GM11168 (cell line): ENCODE results near the gene SHLD2.
"Not testable (repeated sequence)": the region's sequence is repeated elsewhere in the genome, so short reads cannot be mapped to it uniquely, and the experiment has no call there.

Experiments used
- in situ Hi-C: fragments of 300-500 bp; cut with MboI; formaldehyde crosslinking; loops from one replicate; pipeline ENCODE4 v1.12.0; 2022; ENCODE audit warnings: low sequenced_read_pairs; ENCODE audit not compliant: unreplicated experiment

The SHLD2 gene

GRCh38 chr10:87094373-87095235 is at the start of gene SHLD2, which contains the start of gene GLUD1:
TSS of gene SHLD2 (plus strand) at chr10:87095206. CDS start at chr10:87151355, 56,149 bp downstream.
TSS of gene GLUD1 (minus strand) at chr10:87094843. CDS start at chr10:87094769, 74 bp downstream.
- in situ Hi-C loops = no loop called here

GRCh38 chr10:87045434-87045938 is 49.5 kb upstream of the SHLD2 start:
- in situ Hi-C loops = no loop called here

GRCh38 chr10:87053111-87053510 is 41.9 kb upstream of the SHLD2 start:
- in situ Hi-C loops = no loop called here

GRCh38 chr10:87053577-87054181 is 41.3 kb upstream of the SHLD2 start:
- in situ Hi-C loops = no loop called here

- in situ Hi-C loops = no loop called here
Observed at GRCh38 chr10:87054373-87055295, 40.4 kb upstream of the SHLD2 start.

- in situ Hi-C loops = no loop called here
Observed at GRCh38 chr10:87058171-87058570, 36.8 kb upstream of the SHLD2 start.

- in situ Hi-C loops = no loop called here
Observed at GRCh38 chr10:87059401-87059800, 35.6 kb upstream of the SHLD2 start.

GRCh38 chr10:87060280-87060928 is 34.6 kb upstream of the SHLD2 start:
- in situ Hi-C loops = no loop called here

- in situ Hi-C loops = no loop called here
Observed at GRCh38 chr10:87064651-87065050, 30.4 kb upstream of the SHLD2 start.

- in situ Hi-C loops = no loop called here
Observed at GRCh38 chr10:87066178-87066577, 28.8 kb upstream of the SHLD2 start.

- in situ Hi-C loops = no loop called here
Observed at GRCh38 chr10:87066865-87067264, 28.1 kb upstream of the SHLD2 start.

GRCh38 chr10:87068281-87068680 is 26.7 kb upstream of the SHLD2 start:
- in situ Hi-C loops = no loop called here

- in situ Hi-C loops = no loop called here
Observed at GRCh38 chr10:87072449-87072848, 22.6 kb upstream of the SHLD2 start.

- in situ Hi-C loops = not testable (repeated sequence)
Observed at GRCh38 chr10:87076421-87076820, 18.6 kb upstream of the SHLD2 start.

GRCh38 chr10:87079106-87079836 is 15.7 kb upstream of the SHLD2 start:
- in situ Hi-C loops = no loop called here

- in situ Hi-C loops = not testable (repeated sequence)
Observed at GRCh38 chr10:87080621-87081020, 14.4 kb upstream of the SHLD2 start.

GRCh38 chr10:87081574-87081973 is 13.4 kb upstream of the SHLD2 start:
- in situ Hi-C loops = not testable (repeated sequence)

GRCh38 chr10:87082219-87082618 is 12.8 kb upstream of the SHLD2 start:
- in situ Hi-C loops = not testable (repeated sequence)
